Stimulated activated CD8-positive, alpha-beta memory T cell treated with anti-CD3 and anti-CD28 coated beads, Interleukin-12 subunit alpha, Interleukin-12 subunit beta, amount 100 ng/mL, for 4 hours (primary cell): ENCODE measurements around the gene KCNJ6.

Source experiments
- DNase-seq: peaks from one replicate; pipeline ENCODE4 v3.0.0-alpha.2; 2020; ENCODE audit warnings: low read depth

Gene KCNJ6

DNA sequence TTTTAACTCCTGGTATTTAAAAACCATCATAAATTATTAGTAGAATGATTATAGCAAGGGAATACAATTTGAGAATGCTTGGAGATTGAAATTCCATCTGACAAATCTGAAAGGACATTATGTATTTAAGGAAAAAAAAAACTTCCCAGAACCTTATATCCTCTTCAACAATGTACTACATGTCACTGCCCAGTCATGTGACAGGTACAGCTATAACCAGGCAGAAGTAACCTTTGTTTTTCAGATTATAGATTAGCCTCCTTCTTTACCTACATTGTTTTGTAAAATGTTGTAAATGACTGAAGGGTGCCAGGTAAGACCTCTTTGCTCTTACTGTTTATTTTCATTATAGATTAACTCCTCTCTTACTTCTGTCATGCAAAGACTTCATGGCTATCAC lies 96.9 kb downstream of the KCNJ6 start:
- no peak for DNase-seq

DNA sequence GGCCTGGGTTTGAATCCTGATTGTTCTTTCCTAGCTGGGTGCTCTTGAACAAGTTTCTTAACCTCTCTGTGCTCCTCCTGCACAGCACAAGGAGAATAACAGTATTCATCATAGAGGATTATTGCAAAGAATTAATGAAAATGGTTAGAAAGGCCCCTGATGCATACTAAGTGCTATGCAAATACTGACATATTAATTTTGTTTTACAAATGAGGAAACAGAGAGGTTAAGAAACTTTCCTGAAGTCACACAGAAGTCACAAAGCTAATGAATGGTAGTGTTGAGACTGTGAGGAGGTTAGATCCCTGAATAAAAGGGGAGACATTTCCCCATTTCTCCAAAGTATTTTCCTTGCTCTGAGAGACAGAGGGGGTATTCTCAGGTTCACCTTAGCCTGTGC lies 99.0 kb downstream of the KCNJ6 start:
- DNase-seq, result no peak

DNA sequence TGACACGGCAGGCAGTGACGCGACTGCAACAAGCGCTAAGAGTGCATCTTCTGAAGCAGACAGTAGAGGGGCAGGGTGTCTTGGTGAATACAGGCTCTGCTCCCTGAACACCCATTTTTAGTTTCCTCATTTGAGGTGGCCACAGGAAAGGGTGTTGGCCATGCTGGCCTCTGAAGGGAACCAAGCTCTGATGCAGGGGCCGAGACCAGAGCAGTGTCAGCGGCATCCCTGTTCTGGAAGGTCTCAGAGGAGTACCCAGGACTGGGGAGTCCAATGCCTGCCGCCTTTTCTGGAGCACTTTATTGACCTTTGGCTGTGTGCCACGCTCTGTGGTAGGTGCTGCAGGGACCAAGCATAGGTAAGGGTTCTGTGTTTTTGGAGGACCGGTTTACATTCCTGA lies 100.4 kb downstream of the KCNJ6 start:
- no peak for DNase-seq

DNA sequence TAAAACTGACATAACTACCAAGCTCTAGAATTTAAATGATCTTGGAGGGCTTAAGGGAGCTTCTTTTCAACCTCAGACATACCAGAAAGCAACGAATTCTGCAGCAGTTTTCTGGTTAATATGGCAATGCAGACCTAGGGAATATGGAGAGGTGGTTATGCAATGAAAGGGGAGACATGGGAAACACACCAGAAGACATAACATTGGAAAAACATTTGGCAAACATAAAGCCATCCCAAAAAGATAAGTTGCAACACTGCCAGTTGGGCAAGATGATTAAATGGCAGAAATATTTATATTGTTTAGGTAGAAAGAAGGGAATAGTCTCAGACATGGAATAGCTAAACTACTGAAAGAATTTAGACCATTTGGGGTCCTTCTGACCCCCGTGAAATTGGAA lies 104.5 kb downstream of the KCNJ6 start:
- DNase-seq, result no peak

DNA sequence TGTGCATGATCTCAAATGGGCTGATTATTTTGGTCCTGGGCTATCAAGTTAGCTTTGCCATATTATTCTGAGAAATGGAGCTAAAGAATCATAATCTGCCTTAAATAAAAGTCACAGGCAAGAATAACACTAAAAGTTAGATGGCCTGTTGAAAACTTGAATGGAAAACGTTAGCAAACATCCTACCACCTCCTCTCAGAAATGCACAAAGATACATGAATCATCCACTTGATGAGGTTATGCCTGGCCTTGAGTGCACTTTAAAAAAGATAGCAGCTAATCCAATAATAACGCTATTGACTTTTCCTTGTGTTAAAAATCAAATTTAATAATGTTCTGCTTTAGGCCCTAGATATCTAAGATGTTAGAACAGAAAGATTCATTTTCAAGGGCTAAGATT lies 108.0 kb downstream of the KCNJ6 start:
- no peak for DNase-seq

DNA sequence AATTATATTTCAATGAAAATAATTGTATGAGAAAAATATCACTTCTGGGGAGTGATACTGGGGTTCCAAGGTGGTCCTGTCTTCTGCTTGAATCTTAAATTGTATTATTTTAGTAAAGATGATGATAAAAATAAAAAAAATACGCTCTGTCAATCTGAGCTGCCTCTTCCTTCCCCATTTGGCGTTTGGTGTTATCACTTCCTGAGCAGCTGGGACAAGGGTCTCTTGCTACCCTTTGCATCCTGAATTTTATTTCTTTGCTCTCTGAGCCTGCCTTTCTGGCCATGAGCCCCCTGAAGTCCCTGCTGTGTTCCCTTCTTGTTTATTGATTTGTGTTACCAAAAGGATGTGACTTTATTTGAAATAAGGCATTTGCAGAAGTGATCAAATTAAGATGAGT lies 111.0 kb downstream of the KCNJ6 start:
- no peak for DNase-seq

DNA sequence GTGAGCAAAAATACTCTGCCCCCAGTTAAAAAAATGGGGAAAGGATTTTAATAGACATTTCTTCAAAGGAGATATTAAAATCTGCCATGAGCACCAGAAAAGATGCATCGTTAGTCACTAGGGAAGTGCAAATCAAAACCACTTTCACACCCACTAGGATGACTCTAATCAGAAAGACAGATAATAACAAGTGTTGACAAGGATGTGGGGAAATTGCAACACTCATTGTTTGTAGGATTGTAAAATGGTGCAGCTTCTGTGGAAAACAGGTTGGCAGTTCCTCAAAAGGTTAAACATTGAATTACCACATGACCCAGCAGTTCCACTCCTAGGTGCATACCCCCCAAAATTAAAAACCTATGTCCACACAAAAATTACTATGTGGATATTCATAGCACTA lies 112.3 kb downstream of the KCNJ6 start:
- DNase-seq, result no peak

DNA sequence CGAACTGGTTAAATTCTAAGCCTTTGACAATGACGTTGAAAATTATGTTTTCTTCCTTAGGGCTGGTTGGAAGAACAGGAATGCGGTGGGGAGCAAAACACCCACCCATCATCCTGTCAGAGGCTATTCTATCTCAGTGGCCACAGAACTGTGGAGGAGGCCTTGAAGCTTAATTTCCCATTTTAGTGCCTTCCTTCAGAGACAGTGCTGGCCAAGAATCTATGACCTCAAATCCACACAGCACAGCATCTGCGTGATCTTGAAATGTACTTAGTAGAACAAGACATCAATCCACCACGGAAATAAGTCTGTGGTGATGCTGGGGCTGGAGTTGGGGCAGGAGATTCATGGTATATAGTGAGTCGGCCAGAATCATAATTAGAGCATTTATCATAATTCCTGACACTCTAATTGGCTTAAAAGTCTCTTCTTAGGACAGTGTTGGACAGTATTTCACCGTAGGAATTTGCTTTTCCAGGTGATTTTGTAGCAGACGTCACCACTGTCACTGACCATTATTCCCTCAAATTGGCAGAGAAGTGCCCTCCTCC lies 113.1 kb downstream of the KCNJ6 start:
- no peak for DNase-seq

DNA sequence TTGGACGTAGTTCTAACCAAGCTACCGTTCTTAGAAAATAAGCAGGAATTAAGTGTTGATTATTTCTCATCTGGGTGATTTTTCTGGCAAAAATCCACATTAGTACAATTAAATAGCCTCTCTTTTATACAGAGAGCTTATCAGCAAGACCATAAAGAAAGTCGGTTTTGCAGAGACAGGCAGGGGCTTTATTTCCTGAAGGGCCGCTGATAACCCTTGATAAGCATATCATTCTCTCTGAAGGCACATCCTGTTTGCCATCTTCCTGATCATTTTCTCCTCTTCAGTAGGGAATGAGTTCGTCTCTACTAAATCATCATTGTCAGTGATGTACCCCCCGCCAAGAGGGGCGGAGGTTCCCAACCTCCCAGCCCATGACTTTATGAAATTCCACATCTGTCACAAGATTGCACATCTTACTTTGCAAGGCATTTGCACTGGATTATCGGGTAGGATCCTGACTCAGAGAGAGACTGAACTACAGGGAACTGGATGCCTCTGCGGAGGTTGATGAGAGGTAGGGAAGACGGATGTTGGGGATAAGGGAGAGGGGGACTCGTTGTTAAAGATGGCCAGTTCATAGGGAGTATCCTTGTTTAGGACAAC lies 115.7 kb downstream of the KCNJ6 start:
- no peak for DNase-seq

DNA sequence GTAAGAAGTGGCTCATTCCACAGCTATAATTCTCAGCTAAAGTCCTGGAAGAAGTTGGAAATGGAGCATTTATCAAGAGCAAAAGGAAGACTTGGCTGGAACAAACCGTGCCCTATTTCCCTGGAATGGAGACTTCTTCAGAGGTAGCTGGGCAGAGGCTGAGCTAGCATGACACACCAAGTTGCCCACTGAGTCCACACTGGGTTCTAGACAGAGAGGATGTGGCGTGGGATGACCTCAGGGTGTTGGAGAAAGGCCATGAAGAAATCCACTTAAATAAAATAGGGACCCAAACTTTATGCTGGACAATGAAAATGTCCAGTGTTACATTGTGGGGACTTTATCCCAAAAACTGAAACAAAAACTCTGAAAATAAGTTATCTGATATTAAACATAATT lies 116.2 kb downstream of the KCNJ6 start:
- DNase-seq, result no peak

DNA sequence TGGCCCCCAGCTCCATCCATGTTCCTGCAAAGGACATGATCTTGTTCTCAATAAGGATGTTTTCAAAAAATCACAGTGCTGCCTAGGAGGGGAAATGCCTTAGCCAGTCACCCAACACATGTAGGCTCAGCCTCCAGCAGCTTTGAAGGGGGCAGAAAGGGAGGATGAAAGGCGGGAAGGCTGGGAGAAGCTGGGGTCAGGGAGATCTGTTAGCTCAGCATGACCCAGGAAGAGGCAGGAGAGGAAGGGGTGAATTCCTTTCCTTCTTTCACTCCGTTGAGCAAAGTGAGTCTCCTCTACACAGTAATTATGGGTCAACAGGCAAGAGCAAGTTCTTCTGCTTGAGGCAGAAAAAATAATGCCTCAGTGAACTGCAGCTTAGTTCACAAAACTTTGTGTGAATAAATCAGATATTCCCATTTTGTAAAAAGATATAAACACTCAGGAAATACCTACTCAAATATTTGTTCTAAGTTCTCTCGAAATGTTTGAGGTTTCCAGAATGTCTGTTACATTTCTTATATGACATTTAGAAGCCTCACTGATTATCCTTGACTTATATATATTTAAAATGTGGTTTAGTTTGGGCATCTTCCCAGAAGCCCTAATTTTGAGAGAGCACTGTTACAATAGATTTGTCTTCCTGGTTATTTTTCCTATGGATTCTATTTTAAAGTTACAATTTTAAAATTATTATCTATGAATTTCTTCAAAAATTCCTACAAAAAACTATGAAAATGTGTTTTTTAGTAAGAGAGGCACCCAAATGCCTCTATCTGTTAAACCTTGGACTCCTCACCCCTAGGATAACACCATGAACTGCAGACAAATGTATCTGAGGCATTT lies 116.8 kb downstream of the KCNJ6 start:
- DNase-seq, result no peak

DNA sequence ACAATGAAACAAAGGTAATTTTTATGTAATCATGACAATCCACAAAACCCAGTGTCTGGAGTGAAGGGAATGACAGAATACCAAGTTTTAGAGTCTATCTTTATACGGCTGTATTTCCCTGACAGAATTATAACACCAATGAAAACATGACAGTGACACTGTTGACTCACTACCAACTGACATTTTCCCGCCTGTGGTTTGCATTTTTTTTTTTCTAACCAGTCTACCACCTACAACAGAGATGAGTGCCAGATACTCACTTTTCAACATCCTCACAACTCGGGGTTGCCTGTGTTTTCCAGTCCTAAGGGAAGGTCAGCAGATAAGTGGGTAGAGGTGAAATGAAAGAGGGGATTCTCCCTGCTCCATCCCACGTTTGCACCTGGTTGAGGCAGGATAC lies 118.9 kb downstream of the KCNJ6 start:
- no peak for DNase-seq

DNA sequence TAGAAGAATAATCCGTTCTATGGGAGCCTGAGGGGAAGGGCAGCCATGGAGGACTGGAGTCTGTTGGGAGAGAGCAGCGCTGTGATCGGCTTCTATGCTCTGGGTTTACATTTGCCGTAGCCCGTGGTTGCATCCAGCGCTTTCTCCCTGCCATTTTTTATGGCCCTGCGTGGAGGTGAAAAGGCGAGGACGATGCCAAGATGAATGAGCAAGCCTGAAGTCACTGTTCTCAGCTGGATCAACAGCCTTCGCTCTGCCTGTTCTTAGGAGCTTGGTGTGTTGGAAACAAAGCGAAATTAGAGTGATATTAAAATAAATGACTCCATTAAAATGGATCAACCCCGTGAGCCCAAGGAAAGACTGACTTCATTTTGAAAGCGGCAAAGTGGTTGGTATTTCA lies 120.2 kb downstream of the KCNJ6 start:
- no peak for DNase-seq

DNA sequence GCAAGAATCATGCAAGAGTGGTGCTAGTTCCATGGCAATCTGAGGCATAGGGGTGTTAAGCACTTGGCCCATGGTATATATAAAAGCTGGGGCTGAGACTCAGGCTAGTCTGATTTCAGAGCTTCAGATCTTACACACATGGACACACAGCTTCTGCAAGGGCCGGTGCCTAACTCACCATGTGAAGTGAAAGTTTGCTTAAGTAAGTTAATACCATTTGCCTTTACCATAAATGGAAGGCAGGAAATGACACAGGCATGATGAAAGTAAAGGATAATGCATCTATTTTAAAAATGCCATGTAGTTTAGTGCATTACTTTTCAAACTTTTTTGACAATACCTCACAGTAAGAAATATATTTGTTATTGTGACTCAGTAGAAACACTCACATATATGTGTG lies 122.6 kb downstream of the KCNJ6 start:
- DNase-seq, result no peak

DNA sequence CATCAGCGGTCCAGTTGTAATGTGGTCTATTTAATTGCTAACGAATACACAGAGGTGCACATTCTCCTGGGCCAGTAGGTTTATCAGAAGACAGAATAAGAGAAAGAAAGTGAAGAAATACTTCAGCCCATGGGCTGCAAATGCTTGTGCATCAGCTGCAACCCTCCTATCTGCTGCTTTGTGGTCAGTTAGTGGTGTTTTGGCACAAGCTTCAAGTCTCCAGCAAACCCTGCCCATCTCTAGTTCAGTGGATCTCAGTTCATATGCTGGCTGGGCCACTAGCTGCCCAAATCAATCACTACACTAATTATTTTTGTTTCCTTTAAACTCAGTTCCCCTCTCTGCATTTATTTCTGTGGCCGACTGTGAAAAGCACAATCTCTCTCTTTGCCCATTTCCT lies 124.2 kb downstream of the KCNJ6 start:
- DNase-seq, result no peak

DNA sequence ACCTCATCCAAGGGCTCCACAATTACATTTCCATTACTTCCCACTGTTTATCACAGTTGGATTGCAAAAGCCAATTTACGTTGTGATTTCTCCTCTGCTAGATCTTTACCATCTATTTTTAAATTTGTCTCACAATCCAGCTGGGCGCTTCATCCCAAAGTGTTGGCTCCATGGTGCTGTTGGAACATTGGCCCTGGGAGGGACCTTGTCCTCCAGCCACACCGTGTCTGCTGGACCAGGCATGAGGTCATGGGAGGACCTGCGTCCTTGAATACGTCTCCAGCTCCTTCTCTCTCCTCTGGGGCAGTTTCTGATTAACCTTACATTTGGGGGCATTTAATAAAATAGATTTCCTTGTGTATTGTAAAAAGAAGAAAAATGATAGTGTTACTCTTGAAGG lies 125.4 kb downstream of the KCNJ6 start:
- DNase-seq, result no peak

DNA sequence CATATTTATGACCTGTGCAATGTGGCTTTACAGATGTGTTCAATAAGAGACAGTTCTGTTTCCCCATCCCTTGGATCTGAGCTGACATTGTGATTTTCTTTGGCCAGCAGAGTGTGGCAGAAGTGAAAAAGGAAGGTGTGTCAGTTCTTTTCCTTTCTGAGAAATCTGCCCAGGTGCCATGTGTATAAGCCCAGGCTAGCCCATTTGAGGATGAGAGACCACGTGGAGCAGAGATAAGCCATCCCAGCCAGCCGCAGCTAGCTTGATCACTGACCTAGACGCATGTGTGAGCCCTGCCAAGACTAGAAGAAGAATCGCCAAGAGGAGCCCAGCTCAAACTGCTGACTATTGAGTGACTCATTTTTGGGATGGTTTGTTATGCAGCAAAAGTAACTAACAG lies 127.8 kb downstream of the KCNJ6 start:
- DNase-seq, result no peak

DNA sequence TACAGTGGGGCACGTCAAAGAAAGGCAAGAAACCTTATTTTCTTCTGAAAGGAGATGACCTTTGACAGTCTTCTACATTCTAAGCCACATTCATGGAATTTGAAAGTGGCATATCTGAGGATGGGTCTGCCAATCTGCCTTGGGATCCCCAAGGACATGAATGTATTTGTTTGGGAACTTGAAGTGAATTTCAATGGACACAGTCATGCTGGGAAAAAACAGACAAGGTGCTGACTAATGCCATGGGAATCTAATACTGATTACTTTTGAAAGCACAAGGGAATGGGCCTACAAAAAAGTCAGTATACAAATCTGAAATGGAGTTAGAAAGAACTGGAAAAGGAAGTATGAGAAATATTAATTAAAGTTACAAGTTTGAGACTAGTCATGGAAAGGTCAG lies 128.8 kb downstream of the KCNJ6 start:
- no peak for DNase-seq

DNA sequence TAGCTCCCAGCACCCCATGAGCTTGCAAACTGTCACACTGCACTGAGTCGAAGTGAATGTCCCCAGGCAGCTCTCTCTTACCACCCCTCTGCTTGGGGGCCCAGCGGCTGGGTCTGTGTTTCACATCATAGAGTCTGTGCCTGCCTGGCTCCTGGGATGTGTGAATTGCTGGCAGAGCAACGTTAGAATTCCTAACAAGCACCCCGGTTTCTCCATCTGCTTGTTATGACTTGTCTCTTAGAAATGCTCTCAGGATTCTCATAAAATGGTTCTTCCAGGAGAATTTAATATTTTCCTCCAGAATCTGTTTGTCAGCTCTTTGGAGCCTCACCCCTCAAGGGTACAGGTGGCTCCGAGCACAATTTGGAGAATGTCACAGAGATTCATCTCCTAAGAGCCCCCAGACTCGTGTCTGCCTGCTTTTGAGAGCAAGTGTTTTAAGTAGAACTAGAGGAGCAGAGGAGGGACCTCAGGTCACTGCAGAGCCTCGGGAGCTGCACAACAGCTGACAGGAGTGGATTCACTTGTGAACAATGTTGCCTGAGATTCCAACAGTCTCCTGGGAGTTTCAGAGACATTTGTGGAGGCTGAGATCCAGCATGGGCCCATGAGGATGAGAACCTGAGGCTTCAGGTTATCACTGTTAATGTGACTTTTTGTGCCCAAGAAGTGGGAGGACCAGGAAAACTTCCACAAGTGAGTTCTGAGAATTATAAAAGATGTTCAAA lies 131.5 kb downstream of the KCNJ6 start:
- DNase-seq, result no peak

DNA sequence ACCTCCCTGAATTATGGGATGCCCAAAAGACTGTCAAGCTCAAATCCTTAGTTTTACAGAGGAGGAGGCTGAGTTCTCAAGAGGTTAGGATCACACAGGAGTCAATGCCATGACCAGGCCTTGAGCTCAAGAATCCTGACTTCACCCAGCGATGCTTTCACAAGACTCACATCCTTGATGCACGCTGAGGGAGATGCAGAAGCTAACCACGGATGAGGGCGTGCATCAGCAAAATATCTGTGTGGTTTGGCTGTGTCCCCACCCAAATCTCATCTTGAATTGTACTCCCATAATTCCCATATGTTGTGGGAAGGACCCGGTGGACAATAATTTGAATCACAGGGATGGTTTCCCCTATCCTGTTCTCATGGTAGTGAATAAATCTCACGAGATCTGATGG lies 133.2 kb downstream of the KCNJ6 start:
- no peak for DNase-seq

DNA sequence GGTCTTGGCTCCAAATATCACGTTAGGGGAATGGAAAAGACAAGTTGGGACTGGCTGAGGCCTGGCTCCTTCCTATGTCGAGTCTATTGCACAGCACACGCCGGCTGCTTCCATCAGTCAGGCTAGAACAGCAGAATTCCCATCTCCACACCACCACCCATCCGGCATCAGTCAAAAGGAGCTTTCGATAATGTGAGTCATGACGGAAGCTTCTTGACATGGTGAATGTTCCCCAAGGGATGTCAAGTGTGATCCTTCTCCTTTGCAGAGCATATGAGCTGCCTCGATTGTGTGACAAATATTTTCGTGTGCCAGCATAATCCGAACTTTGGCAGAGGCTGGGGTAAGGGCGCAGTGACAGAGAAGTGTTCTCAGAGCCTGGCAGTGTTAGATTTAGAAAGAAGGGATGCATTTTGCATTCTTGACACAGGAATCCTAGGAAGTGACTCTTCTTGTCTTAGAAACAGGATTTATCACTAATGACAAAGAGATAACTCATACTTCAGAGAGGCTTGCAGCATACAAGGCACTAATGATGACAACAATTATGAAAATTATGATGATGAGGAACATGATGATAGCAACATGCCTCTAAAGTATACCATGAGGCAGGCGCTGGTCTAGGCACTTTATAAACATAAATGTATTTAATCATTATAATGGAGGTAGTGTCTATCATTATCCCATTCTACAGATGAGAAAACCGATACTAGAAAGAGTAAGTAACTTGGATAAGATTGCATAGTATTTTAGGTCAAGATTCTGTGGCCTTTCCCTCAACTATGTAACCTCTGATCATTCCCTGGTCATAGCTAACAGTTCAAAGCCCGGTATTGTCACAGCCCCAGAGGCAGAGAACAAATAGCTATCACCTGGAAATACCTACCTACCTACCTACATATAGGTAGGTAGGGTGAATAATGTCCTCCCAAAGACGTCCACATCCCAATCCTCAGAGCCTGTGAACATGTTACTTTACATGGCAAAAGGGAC lies 135.0 kb downstream of the KCNJ6 start:
- no peak for DNase-seq

DNA sequence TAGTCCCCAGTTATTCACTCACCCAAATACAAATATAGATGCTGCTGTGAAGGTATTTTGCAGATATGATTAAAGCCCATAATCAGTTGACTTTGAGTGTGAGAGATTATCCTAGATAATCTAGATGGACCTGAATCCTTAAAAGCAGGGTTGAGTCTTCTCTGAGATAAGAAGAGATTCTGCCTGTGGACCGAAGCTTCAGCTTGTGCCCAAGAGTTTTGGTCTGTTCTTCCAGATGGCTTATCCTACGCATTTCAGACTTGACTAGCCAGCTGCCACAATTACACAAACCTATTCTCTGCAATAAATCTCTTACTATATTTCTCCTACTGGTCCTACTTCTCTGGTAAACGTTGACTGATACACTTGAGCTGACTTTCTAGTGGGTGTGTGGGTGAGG lies 145.1 kb downstream of the KCNJ6 start:
- no peak for DNase-seq
